ENCODE measurements around the gene PTGDS.

PTGDS gene

GRCh38 chr9:137011907-137012675, 34.8 kb downstream of the PTGDS start:
- DNase-seq: no peak

DNA sequence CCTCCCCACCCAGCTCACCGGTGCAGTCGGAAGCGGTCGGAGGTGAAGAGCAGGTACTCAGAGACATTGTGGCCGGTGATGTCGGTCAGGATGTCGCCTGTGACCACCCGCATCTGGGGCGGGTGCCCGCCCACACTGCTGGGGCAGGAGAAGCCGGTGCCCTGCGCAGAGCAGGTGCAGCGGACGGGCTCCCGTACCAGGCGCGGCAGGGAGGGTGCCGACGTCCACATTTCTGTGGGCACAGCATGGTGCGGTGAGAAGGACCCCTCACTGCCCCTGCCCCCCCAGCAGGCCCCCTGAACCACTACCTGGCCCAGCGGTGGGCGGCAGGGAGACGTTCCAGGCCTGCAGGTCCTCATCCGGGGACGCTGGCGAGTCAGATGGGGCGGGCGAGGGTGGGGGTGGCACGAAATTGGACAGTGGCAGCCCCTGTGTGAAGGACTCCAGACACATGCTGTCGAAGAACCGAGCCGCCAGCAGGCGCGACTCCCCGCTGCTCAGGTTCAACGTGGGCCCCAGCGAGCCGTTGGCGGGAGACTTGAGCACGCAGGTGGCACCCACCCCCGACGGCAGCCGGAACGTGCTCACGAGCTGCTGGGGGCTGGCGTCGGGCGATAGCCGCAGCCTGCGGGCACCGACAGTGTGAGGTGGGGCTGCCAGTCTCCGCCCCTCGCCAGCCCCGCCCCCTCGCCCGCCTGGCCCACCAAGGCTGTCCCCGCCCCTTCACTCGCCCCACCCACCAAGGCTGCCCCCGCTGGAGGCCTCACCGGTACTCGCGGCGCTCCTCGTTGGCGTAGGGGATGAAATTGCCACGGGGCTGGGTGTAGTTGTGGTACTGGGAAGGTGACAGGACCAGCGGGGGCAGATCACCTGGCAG, 35.6 kb downstream of the PTGDS start:
- no peak for DNase-seq

DNA sequence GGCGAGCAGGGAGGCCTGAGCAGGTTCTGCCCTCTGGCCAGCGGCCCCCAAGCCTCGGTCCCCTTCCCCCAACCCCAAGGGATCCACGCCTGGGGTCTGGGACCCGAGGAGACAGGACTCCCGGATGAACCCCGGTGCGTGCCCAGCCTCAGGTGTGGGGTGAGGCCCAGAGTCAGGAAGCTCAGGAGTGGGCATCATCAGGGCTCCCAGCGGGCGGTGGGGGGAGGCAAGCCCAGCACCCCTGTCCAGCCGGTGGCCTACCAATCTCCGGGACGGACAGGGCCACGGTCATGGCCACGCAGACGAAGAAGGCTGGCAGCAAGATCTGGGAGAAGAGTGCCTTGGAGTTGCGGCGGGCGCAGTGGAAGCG, 36.3 kb downstream of the PTGDS start:
- DNase-seq: no peak

- no peak for DNase-seq
These were observed 36.9 kb downstream of the PTGDS start for GRCh38 chr9:137014166-137014565.

- no peak for DNase-seq
These were observed 37.7 kb downstream of the PTGDS start for GRCh38 chr9:137014776-137015539.

DNA sequence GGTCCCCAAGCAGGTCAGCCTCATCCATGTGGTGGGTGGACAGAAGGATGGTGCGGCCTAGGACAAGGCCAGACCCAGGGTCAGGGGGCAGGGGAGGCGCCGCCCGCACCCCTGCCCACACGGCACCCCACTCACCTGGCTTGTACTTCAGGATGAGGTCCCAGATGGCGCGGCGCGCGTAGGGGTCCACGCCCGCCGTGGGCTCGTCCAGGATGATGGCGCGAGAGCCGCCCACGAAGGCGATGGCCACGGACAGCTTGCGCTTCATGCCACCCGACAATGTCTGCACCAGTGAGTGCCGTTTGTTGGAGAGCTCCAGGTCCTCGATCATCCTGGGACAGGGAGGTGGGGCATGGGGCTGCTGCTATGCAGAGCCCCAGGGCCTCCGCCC, 38.2 kb downstream of the PTGDS start:
- no peak for DNase-seq

DNA sequence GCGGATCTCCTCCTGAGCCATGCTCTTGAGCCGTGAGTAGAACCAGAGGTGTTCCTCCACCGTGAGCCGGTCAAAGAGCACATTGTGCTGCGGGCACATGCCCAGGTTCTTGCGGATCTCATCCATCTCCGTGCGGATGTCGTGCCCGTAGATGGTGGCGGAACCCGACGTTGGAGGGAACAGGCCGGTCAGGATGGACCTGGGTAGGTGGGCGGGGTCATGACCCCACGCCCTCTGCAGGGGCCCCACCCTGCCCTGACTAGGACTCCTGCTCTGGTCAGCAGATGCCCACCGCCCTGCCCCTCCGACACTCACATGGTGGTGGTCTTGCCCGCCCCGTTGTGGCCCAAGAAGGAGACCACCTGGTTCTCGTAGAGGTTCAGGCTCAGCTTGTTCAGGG, 38.7 kb downstream of the PTGDS start:
- no peak for DNase-seq

DNA sequence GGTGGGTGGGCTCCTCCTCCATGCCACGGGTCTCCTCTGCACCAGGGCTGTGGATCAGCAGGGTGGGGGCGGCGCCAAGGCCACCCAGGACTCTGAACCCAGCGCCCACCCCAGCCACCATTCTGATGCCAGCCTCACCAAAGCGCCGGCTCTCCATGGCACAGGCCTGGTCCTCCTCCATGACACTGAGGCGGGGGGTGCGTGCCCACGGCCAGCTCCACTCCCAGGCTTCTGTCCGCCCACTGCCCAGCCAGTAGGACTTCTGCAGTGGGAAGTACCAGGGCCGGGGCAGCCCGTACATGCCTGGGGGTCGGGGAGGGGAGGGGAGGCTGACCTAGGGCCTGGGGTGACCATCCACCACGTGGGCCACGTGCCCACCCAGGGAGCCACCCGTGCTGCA, 39.1 kb downstream of the PTGDS start:
- no peak for DNase-seq

DNA sequence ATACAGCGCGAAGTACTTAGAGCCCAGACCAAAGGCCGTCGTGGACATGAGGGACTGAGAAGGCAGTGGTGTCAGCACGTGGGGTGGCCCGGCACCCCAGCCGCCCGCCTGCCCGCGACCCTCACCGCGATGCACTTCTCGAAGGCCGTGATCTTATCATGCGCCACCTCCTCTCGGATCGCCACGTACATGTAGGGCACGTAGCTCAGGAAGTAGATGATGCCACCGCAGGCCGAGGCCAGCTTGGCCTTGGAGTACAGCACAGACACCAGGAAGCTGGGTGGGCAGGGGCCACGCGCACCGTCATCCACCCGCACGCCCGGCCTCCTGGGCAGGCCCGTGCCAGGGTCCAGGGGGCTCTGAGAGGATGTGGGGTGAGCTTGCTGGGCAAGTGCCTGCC, 39.8 kb downstream of the PTGDS start:
- DNase-seq: no peak

- DNase-seq: no peak
These were observed 40.6 kb downstream of the PTGDS start for GRCh38 chr9:137017791-137018497.

DNA sequence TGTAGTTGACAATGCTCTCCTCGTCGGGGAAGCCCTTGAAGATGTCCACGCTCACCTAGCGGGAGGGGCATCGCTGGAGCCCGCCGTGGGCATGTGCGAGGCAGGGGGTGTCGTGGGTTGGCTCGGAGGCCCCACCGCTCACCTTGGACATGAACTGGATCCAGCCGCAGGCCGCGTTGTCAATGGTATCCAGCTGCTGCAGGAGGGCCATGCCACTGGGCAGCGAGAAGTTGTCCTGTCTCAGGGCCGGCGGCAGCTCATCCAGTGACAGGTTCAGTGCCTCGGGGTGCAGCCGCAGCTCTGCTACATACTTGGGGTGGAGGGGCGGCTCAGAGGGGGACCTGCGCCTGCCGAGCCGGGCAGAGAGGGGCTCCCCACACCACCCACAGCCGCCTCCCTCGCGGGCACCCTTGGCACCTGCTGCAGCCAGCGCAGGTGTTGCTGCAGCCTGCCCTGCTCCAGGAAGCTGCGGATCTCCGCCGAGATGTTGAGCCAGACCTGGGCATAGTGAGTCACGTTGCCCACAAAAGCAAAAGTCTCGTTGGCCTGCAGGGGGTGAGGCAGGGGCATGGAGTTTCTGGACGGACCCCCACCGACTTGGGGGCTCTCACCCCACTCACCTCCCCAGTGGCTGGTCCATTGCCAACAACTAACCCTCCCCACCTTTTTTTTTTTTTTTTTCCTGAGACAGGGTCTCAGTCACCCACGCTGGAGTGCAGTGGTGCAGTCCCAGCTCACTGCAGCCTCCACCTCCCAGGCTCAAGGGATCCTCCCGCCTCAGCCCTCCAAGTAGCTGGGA, 41.7 kb downstream of the PTGDS start:
- DNase-seq: no peak

DNA sequence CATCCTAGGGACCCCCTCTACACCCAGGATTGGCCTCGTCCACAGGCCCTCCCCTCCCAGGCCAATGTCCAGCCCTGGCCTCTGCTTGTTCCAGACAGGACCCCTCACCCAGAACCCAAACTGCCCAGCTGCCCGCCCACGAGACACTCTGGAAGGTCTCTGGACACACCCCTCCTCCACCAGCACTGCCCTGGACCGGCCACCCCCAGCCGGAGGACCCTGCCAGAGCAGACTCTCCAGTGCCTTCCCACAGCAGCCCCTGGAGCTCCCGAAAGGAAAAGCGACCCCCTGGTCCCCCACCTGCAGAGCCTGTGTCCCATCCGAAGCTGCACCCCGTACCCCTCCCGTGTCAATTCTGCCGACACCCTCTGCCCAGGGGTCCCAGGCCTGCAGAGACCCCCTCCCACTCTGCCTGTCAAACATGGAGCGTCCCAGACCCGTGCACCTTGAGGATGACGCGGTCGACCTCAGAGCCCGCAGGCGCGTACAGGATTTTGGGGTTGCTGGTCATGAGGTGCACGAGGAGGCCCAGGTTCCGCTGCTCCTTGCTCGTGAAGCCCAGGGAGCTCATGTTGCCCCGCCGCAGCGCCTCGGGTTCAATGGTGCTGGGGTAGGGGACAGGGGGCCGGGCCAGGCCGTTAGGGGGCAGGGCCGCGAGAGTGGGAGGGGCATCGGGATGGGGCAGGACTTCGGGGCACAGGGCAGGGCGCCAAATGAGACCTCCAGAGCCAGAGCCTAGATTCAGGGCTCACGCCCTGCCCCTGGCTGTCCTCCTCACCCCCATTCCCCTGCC, 42.8 kb downstream of the PTGDS start:
- DNase-seq: no peak

DNA sequence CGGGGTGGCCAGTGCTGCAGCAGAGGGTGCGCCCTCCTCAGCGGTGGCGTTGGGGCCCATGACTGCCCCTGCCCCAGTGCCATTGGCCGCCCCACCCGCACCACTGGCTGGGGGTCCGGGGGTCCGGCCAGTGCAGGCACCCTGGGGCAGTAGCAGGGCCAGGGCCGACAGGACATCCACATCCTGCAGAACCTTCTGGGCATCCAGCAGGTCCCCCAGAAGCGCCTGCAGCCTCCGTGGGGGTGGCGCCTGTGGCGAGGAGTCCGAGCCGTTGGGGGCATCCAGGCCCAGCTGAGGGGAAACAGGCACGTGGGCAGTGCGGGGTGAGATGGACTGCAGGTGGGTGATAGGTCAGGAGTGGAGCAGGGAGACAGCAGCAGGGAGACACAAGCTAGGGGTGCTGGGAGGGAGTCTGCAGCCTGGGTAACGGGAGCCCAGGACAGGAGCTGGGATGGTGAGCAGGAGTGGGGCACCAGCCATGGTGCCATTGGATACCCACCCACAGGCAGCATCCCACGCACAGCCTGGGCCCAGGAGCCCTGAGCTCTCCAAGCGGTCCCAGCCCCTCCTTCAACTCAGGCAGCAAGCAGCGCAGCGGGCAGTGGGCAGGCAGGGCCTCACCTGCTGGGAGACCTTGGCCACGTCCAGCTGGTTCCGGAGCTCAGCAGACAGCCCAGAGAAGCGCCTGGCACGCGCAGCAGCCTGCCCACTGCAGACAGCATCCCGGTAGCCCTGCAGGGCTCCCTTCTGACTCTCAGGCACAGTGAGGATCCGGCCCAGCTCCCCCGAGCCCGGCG, 43.7 kb downstream of the PTGDS start:
- no peak for DNase-seq

DNA sequence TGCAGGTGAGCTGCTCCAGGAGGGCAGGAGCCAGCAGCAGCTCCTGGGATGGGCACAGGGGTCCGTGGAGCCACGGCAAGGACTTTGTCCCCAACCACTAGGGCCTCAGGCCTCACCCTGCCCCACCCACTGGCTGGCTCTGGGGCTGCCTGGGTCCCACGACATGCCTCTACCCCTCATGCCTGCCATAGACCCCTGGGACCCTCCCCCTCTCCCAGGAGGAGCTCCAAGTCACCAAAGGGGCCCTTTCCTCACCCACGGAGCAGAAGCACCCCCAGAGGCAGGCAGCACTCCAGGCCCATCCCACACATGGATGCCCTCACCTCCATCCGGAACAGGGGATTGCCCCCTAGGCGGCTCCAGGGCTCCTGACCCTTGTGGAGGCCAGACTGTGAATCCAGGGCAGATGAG, 44.3 kb downstream of the PTGDS start:
- no peak for DNase-seq

DNA sequence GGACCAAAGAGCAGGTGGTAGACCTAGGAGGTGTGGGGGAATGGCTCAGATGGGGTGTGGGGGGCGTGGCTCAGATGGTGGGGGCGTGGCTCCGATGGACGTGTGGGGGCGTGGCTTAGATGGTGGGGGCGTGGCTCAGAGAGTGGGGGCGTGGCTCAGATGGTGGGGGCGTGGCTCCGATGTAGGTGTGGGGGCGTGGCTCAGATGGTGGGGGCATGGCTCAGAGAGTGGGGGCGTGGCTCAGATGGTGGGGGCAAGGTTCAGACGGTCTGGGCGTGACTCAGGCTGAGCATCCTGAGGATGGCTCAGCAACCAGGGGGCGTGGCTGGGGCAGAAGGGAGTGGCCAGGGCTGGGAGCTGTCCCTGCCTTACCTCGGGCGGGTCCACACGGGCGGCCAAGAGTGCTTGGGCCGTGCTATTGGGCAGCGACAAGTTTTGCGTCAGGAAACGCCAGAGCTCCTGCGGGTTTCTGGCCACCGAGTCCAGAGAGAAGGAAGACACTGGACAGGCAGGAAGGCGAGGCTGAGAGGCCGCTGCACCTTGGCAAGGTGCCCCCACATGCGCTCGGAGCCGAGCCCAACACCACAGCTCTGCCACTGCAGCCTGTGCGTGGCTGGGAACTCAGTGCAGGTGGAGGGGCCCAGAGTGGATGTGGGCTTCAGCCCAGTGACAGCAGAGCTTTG, 44.8 kb downstream of the PTGDS start:
- peak; percentile 74 for DNase-seq

DNA sequence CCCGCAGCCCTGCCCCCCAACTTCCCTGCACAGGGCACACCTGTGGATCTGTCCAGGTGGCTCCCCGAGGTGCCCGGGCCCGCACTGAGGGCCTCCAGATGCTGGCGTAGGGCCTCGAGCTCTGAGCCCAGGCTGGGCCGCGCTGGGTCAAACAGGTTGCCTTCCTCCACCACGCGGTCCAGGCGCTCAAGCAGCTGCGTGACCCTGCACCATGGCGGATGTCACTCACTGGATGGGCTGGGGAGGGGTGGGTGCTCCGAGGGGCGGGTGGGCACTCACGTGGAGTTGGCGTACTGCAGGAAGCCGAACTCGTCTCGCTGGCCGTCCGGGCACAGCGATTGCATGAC, 45.3 kb downstream of the PTGDS start:
- no peak for DNase-seq

DNA sequence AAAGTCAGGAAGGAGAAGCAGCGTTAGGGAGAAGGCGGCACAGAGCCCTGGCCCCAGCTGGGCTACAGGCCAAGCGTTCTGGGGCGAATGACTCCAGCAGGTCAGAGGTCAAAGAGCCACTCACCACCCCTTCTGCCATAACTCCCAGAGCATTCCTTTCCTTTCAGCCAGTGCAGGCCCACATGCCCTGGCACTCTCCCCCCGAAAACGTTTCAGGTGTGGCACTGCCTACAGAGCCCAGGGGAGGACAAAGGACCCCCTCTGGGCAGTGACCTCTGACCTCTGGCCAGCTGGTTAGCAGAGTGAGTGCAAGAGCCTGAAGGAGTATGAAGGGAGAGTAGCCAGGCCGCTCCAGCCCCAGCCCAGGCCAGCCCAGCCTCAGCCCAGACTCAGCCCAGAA, 45.9 kb downstream of the PTGDS start:
- DNase-seq: no peak

DNA sequence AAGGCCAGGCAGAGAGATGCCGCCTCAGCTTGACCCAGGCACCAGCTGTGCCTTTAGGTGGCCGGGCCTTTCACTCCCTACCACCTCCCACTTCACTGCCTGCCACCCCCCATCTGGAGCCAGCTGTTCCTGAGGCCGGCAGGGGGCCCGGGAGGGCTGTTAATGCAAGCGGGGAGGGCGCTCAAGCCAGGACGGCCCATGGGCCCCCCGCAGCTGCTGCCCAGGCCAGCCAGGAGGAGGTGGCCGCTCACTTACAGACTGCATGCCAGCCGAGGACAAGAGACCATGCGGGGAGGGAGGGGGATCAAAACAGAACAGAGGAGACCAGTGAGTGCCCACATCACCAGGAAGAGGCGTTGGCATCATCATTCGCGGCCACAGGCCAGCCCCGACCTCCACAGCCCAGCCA, 46.3 kb downstream of the PTGDS start:
- no peak for DNase-seq

GRCh38 chr9:137025517-137025966, 48.2 kb downstream of the PTGDS start:
- DNase-seq: peak; percentile 32

DNA sequence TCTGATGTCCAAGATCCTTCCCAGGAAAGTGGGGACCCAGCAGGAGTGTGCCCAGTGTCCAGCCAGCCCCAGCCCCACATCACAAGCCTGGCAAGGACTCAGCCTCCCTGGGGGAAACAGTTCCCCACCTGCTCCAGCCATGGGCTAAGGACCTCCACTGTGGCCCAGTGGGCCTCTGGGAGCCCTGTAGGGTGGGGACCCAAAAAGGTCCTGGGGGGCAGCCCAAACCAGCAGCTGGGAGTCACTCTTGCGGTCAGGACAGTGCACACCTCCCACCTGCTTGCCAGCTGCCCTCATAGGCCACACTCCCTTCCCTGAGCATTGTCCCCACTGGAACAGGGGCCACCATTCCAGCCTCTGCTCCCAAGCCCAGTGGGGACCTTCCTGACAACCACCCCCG, 49.1 kb downstream of the PTGDS start:
- DNase-seq: no peak

Data from activated T-cell treated with anti-CD3 and anti-CD28 coated beads, Interleukin-2, amount 50 U/mL, for 1 hour (primary cell).